ENCODE measurements around the gene OR2V1. TPM values are rescaled to one million over a fixed set of nuclear protein-coding genes. Genes with fewer than 3 reads are reported as not detected.

OR2V1 gene
- total RNA-seq, 1 experiment from 2014 or later, result not detected

Other genes with a start within 250 kb of the OR2V1 start
- not detected in 2 replicates for gene BTNL8, start 232.0 kb downstream of the OR2V1 start, total RNA-seq (2014; rRNA removed)
- gene BTNL3, start 142.3 kb downstream of the OR2V1 start, total RNA-seq (2014; rRNA removed), result not detected in 2 replicates
- gene BTNL9, start 90.9 kb downstream of the OR2V1 start, total RNA-seq (2014; rRNA removed), result not detected in 2 replicates
- not detected in 2 replicates for gene OR2V2, start 16.4 kb upstream of the OR2V1 start, total RNA-seq (2014; rRNA removed)
- gene TRIM7, start 74.0 kb upstream of the OR2V1 start, total RNA-seq (2014; rRNA removed), result 1.5 and 1.6 TPM in 2 replicates
- gene TRIM41, start 92.1 kb upstream of the OR2V1 start, total RNA-seq (2014; rRNA removed), result 14.4 and 18.8 TPM in 2 replicates
- gene RACK1, start 112.7 kb upstream of the OR2V1 start, total RNA-seq (2014; rRNA removed), result 2,805 and 3,118 TPM in 2 replicates
- gene TRIM52, start 130.0 kb upstream of the OR2V1 start, total RNA-seq (2014; rRNA removed), result 3.4 and 5.7 TPM in 2 replicates
- gene OR4F3, start 236.1 kb upstream of the OR2V1 start, total RNA-seq (2014; rRNA removed), result not detected in 2 replicates